ENCODE data around the gene KRTAP9-4. TPM values are rescaled to one million over a fixed set of nuclear protein-coding genes. Genes with fewer than 3 reads are reported as not detected.
"Not testable (repeated sequence)": the region's sequence is repeated elsewhere in the genome, so short reads cannot be mapped to it uniquely, and the experiment has no call there.

KRTAP9-4 gene
- not detected for polyA plus RNA-seq (ENCODE audit: low read depth in 6 of 6)

GRCh38 chr17:41249637-41250240 is at the start of gene KRTAP9-4:
TSS of gene KRTAP9-4 (plus strand) at chr17:41249687. CDS start at chr17:41249721, 34 bp downstream.
- H3K4me1 Mint-ChIP-seq, result peaks cover 17 to 23% (median 21%) of the 10 kb centered on the region in 3 donors
- peak within 1 kb of the TSS in 3 of 6 donors; percentile 37 to 91 (median 77) for H3K27ac Mint-ChIP-seq
- H3K4me3 Mint-ChIP-seq; ATAC-seq (ENCODE audit: low read depth in 2 of 2); H3K9me3 Mint-ChIP-seq; H3K36me3 Mint-ChIP-seq; DNase-seq: not testable (repeated sequence)
- peaks cover 4 to 23% (median 21%) of the 10 kb centered on the region in 3 donors for H3K27me3 Mint-ChIP-seq

- DNase-seq (peak; percentile 3), ATAC-seq (ENCODE audit: low read depth in 2 of 2) (no peak)
- H3K27me3 Mint-ChIP-seq, result peaks cover 19 to 45% (median 30%) of the 10 kb centered on the region in 3 donors
- H3K36me3 Mint-ChIP-seq, result peaks cover 9 to 16% of the 10 kb centered on the region in 2 donors
- H3K27ac Mint-ChIP-seq, result no peak overlapping the region
- peak overlapping the region in 1 of 8 donors; percentile 51 for H3K4me3 Mint-ChIP-seq
- peaks cover 0 to 3% (median 0%) of the 10 kb centered on the region in 7 donors for H3K9me3 Mint-ChIP-seq
- H3K4me1 Mint-ChIP-seq, result peaks cover 0 to 18% (median 13%) of the 10 kb centered on the region in 3 donors
These were observed 37.5 kb upstream of the KRTAP9-4 start for GRCh38 chr17:41211845-41212466.

GRCh38 chr17:41212524-41213169 is 36.8 kb upstream of the KRTAP9-4 start:
- peaks cover 0 to 18% (median 18%) of the 10 kb centered on the region in 3 donors for H3K4me1 Mint-ChIP-seq
- no peak for ATAC-seq (ENCODE audit: low read depth in 2 of 2)
- H3K27ac Mint-ChIP-seq, result no peak overlapping the region
- H3K4me3 Mint-ChIP-seq, result peak overlapping the region in 1 of 8 donors; percentile 44
- peaks cover 9 to 15% of the 10 kb centered on the region in 2 donors for H3K36me3 Mint-ChIP-seq
- peaks cover 0 to 3% (median 0%) of the 10 kb centered on the region in 7 donors for H3K9me3 Mint-ChIP-seq
- no peak for DNase-seq
- peaks cover 19 to 52% (median 30%) of the 10 kb centered on the region in 3 donors for H3K27me3 Mint-ChIP-seq

- H3K9me3 Mint-ChIP-seq, result peaks cover 0 to 11% (median 4%) of the 10 kb centered on the region in 7 donors
- H3K4me1 Mint-ChIP-seq, result peaks cover 0 to 18% (median 18%) of the 10 kb centered on the region in 3 donors
- no peak overlapping the region for H3K4me3 Mint-ChIP-seq
- H3K27me3 Mint-ChIP-seq, result peaks cover 0 to 42% (median 12%) of the 10 kb centered on the region in 3 donors
- H3K27ac Mint-ChIP-seq, result no peak overlapping the region
- H3K36me3 Mint-ChIP-seq, result peaks cover 0 to 8% of the 10 kb centered on the region in 2 donors
- no peak for ATAC-seq (ENCODE audit: low read depth in 2 of 2)
- DNase-seq, result no peak
These were observed 33.8 kb upstream of the KRTAP9-4 start for GRCh38 chr17:41215681-41216080.

- peaks cover 0 to 13% (median 6%) of the 10 kb centered on the region in 7 donors for H3K9me3 Mint-ChIP-seq
- DNase-seq, result no peak
- no peak for ATAC-seq (ENCODE audit: low read depth in 2 of 2)
- peak overlapping the region in 1 of 6 donors; percentile 4 for H3K27ac Mint-ChIP-seq
- H3K36me3 Mint-ChIP-seq, result peaks cover 0 to 8% of the 10 kb centered on the region in 2 donors
- peaks cover 4 to 7% (median 7%) of the 10 kb centered on the region in 3 donors for H3K4me1 Mint-ChIP-seq
- H3K4me3 Mint-ChIP-seq, result no peak overlapping the region
- H3K27me3 Mint-ChIP-seq, result peaks cover 0 to 13% (median 3%) of the 10 kb centered on the region in 3 donors
These were observed 25.7 kb upstream of the KRTAP9-4 start for GRCh38 chr17:41223821-41224220.

GRCh38 chr17:41226051-41226450 is 23.4 kb upstream of the KRTAP9-4 start:
- no peak for ATAC-seq (ENCODE audit: low read depth in 2 of 2)

GRCh38 chr17:41226598-41227095 is 22.8 kb upstream of the KRTAP9-4 start, which contains the start of gene KRTAP9-2:
TSS of gene KRTAP9-2 (plus strand) at chr17:41226648. CDS start at chr17:41226655, 7 bp downstream.
- not testable (repeated sequence) for H3K36me3 Mint-ChIP-seq; H3K27ac Mint-ChIP-seq; H3K9me3 Mint-ChIP-seq; DNase-seq; H3K4me3 Mint-ChIP-seq; H3K27me3 Mint-ChIP-seq; ATAC-seq (ENCODE audit: low read depth in 2 of 2)
- peaks cover 10 to 13% (median 10%) of the 10 kb centered on the region in 3 donors for H3K4me1 Mint-ChIP-seq

More at GRCh38 chr17:41226051-41226450, 23.4 kb upstream of the KRTAP9-4 start:
- H3K36me3 Mint-ChIP-seq, result peaks cover 0 to 8% of the 10 kb centered on the region in 2 donors
- H3K4me1 Mint-ChIP-seq, result peaks cover 13 to 19% (median 16%) of the 10 kb centered on the region in 3 donors
- H3K27me3 Mint-ChIP-seq, result peaks cover 0 to 8% (median 6%) of the 10 kb centered on the region in 3 donors
- no peak overlapping the region for H3K4me3 Mint-ChIP-seq
- no peak for DNase-seq
- peaks cover 0 to 5% (median 2%) of the 10 kb centered on the region in 7 donors for H3K9me3 Mint-ChIP-seq
- no peak overlapping the region for H3K27ac Mint-ChIP-seq

- ATAC-seq (ENCODE audit: low read depth in 2 of 2) (no peak), DNase-seq (no peak)
- Mint-ChIP-seq H3K4me1 (peaks cover 12 to 18% (median 13%) of the 10 kb centered on the region in 3 donors), H3K36me3 (peaks cover 0 to 8% of the 10 kb centered on the region in 2 donors), H3K27ac (peak overlapping the region in 3 of 6 donors; percentile 4 to 60 (median 8)), H3K4me3 (peak overlapping the region in 4 of 8 donors; percentile 7 to 69 (median 26)), H3K27me3 (peaks cover 9 to 20% (median 19%) of the 10 kb centered on the region in 3 donors), H3K9me3 (peaks cover 0 to 5% (median 2%) of the 10 kb centered on the region in 7 donors)
These were observed 19.4 kb upstream of the KRTAP9-4 start for GRCh38 chr17:41230094-41230493.

GRCh38 chr17:41231731-41232130 is 17.8 kb upstream of the KRTAP9-4 start:
- H3K27ac Mint-ChIP-seq, result peak overlapping the region in 1 of 6 donors; percentile 59
- peaks cover 0 to 5% (median 2%) of the 10 kb centered on the region in 7 donors for H3K9me3 Mint-ChIP-seq
- H3K4me3 Mint-ChIP-seq, result no peak overlapping the region
- H3K36me3 Mint-ChIP-seq, result peaks cover 0 to 8% of the 10 kb centered on the region in 2 donors
- H3K4me1 Mint-ChIP-seq, result peaks cover 12 to 18% (median 16%) of the 10 kb centered on the region in 3 donors
- DNase-seq (no peak), ATAC-seq (ENCODE audit: low read depth in 2 of 2) (no peak)
- H3K27me3 Mint-ChIP-seq, result peaks cover 9 to 32% (median 27%) of the 10 kb centered on the region in 3 donors

GRCh38 chr17:41232399-41233105 is 16.9 kb upstream of the KRTAP9-4 start, which contains the start of gene KRTAP9-3:
TSS of gene KRTAP9-3 (plus strand) at chr17:41232449. CDS start at chr17:41232502, 53 bp downstream.
- H3K4me1 Mint-ChIP-seq, result peaks cover 12 to 18% (median 16%) of the 10 kb centered on the region in 3 donors
- not testable (repeated sequence) for ATAC-seq (ENCODE audit: low read depth in 2 of 2); H3K36me3 Mint-ChIP-seq; DNase-seq; H3K9me3 Mint-ChIP-seq; H3K4me3 Mint-ChIP-seq
- H3K27ac Mint-ChIP-seq, result peak within 1 kb of the TSS in 1 of 6 donors; percentile 59
- H3K27me3 Mint-ChIP-seq, result peaks cover 9 to 37% (median 27%) of the 10 kb centered on the region in 3 donors

- H3K36me3 Mint-ChIP-seq; H3K4me3 Mint-ChIP-seq; DNase-seq; ATAC-seq (ENCODE audit: low read depth in 2 of 2); H3K9me3 Mint-ChIP-seq; H3K27ac Mint-ChIP-seq: not testable (repeated sequence)
- peaks cover 0 to 17% (median 16%) of the 10 kb centered on the region in 3 donors for H3K4me1 Mint-ChIP-seq
- peaks cover 11 to 55% (median 34%) of the 10 kb centered on the region in 3 donors for H3K27me3 Mint-ChIP-seq
These were observed 12.4 kb upstream of the KRTAP9-4 start for GRCh38 chr17:41237116-41237515.

GRCh38 chr17:41237949-41238437 is 11.5 kb upstream of the KRTAP9-4 start, which contains the start of gene KRTAP9-8:
TSS of gene KRTAP9-8 (plus strand) at chr17:41237999. CDS start at chr17:41238052, 53 bp downstream.
- Mint-ChIP-seq H3K27me3 (peaks cover 11 to 59% (median 31%) of the 10 kb centered on the region in 3 donors), H3K27ac (peak within 1 kb of the TSS in 1 of 6 donors; percentile 25), H3K4me1 (peaks cover 0 to 17% (median 13%) of the 10 kb centered on the region in 3 donors)
- ATAC-seq (ENCODE audit: low read depth in 2 of 2); DNase-seq; H3K9me3 Mint-ChIP-seq; H3K36me3 Mint-ChIP-seq; H3K4me3 Mint-ChIP-seq: not testable (repeated sequence)

Data from naive B cell (primary cell).